Gastrocnemius medialis (tissue), 4 donors: Measurements from ENCODE around the gene ELAVL1. TPM values are rescaled to one million over a fixed set of nuclear protein-coding genes. Genes with fewer than 3 reads are reported as not detected.

ENCODE experiments used
- ATAC-seq, 2 donors: fragments of 150-250 bp; one replicate each; pipeline ENCODE4 v1.9.1; 2016
- DNase-seq, 2 donors: peaks; one replicate each; pipeline ENCODE4 v3.0.0-alpha.2; 2019
- H3K27ac ChIP-seq, 4 donors: fragments of 200-600 bp; sonication (generic); 1 replicate in 1 of 4; 2 replicates in 3 of 4; pipeline ENCODE4 v1.5.1; 2016 to 2018; ENCODE audit warnings: mild to moderate bottlenecking in 2 of 4, moderate library complexity in 1 of 4
- H3K27me3 ChIP-seq, 3 donors: fragments of 200-600 bp; sonication (generic) in 2 of 3; 1 replicate in 1 of 3; 2 replicates in 2 of 3; pipeline versions ENCODE4 v1.5.1 to v1.6.0; 2016 to 2019; ENCODE audit warnings: mild to moderate bottlenecking in 1 of 3, moderate library complexity in 1 of 3
- H3K36me3 ChIP-seq, 2 donors: fragments of 200-600 bp; sonication (generic) in 1 of 2; one replicate each; pipeline ENCODE4 v1.5.1; 2017 to 2018
- H3K4me1 ChIP-seq, 2 donors: fragments of 200-600 bp; sonication (generic) in 1 of 2; one replicate each; pipeline ENCODE4 v1.5.1; 2016 to 2017; ENCODE audit warnings: mild to moderate bottlenecking in 2 of 2
- H3K4me3 ChIP-seq, 4 donors: fragments of 200-600 bp; sonication (generic) in 3 of 4; 1 replicate in 1 of 4; 2 replicates in 3 of 4; pipeline ENCODE4 v1.5.1; 2016 to 2019; ENCODE audit warnings: mild to moderate bottlenecking in 2 of 4
- H3K9me3 ChIP-seq, 3 donors: fragments of 200-600 bp; sonication (generic) in 2 of 3; 1 replicate in 1 of 3; 2 replicates in 2 of 3; pipeline ENCODE4 v1.5.1; 2016 to 2019
- POLR2A ChIP-seq, 2 donors: fragments of 450-650 bp; IDR thresholded peaks; one replicate each; pipeline ENCODE4 v1.6.1; 2017; ENCODE audit warnings: antibody characterized with exemption in 2 of 2, mild to moderate bottlenecking in 2 of 2, moderate library complexity in 2 of 2
- in situ Hi-C, 4 donors: fragments of 200-750 bp; cut with MboI; loops; one replicate each; pipeline versions ENCODE4 v1.15.0 to v1.8.0; 2017; ENCODE audit warnings: low sequenced_read_pairs in 4 of 4
- intact Hi-C: fragments of 100-400 bp; cut with DNase I; formaldehyde crosslinking; loops from one replicate; pipeline ENCODE4 v1.15.1; 2023; ENCODE audit warnings: low total_unique reads
- total RNA-seq, 4 donors: library from RNA; depleted of rRNA; stranded (reverse); fragments of >200 nt; gene quantifications; one replicate each; pipeline versions ENCODE4 v1.1.0 to v1.2.3, GENCODE V29; 2016
- TF ChIP-seq, protein P1 (sequence below), 5 experiments: fragments of 450-650 bp in 3 of 5; fragments of 200-600 bp in 2 of 5; sonication (generic) in 2 of 5; IDR thresholded peaks in 4 of 5; conservative IDR thresholded peaks in 1 of 5; 1 replicate in 4 of 5; 2 replicates in 1 of 5; pipeline ENCODE4 v1.5.1; 2016 to 2019; ENCODE audit warnings: antibody characterized with exemption in 5 of 5, mild to moderate bottlenecking in 3 of 5, moderate library complexity in 3 of 5

The ELAVL1 gene
- total RNA-seq, 4 donors from 2014 or later = 18.2 to 40.5 (median 28.9) TPM

DNA sequence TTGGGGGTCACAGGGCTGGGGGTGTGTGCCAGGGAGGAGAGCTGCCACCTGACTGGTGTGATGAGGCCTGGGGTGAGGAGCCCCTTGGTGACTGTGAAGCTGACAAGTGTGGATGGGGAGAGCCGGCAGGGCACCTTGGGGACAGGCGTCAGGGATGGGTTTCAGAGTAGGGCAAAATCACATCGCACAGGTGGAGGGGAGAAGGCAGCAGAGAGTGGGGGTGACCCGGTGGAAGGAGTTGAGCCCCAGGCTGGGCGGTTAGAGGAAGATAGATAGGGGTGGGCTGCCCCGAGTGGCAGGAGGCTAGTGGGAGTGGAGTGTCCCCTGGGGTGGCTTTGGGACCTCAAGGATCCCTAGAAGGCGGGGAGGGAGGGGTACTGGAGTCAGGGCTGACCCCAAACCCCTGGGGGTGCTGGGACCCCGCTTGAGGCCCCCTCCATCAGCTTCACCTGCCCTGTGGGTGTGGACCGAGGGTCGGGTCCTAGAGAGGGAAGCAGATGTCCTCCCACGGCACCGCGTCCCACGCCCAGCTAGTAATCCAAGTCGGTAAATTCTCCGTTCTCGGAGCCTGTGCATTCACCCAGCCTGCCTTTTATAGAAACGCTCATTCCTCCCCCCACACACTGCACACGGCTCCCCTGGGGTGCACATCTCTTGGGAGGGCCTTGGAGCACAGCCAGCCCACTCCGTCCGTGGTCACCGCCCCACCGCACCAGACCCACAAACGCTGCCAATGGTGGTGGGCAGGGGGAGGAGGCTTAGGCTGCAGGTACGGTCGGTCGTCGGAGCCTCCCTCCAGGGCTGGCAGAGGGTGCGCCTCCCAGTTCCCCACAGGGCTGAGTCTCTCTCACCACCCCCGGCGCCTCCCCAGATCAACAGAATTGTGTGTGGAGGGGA, 81.9 kb downstream of the ELAVL1 start:
- TF ChIP-seq, protein P1, sequence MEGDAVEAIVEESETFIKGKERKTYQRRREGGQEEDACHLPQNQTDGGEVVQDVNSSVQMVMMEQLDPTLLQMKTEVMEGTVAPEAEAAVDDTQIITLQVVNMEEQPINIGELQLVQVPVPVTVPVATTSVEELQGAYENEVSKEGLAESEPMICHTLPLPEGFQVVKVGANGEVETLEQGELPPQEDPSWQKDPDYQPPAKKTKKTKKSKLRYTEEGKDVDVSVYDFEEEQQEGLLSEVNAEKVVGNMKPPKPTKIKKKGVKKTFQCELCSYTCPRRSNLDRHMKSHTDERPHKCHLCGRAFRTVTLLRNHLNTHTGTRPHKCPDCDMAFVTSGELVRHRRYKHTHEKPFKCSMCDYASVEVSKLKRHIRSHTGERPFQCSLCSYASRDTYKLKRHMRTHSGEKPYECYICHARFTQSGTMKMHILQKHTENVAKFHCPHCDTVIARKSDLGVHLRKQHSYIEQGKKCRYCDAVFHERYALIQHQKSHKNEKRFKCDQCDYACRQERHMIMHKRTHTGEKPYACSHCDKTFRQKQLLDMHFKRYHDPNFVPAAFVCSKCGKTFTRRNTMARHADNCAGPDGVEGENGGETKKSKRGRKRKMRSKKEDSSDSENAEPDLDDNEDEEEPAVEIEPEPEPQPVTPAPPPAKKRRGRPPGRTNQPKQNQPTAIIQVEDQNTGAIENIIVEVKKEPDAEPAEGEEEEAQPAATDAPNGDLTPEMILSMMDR (IDR thresholded peaks at IDR 0.05 in 4 of 5, conservative IDR thresholded peaks at IDR 0.05 in 1 of 5) = no peak
- no peak for TF ChIP-seq POLR2A (IDR thresholded peaks at IDR 0.05)
- H3K4me1 ChIP-seq = peaks cover 19 to 37% of the 10 kb centered on the region in 2 donors
- in situ Hi-C loops (no loop called here), intact Hi-C loops (no loop called here)
- H3K27me3 ChIP-seq = peaks cover 5 to 16% (median 6%) of the 10 kb centered on the region in 3 donors
- H3K27ac ChIP-seq = no peak overlapping the region
- ATAC-seq (no peak), DNase-seq (no peak)
- H3K4me3 ChIP-seq = no peak overlapping the region
- H3K9me3 ChIP-seq = no peaks in the 10 kb centered on the region
- H3K36me3 ChIP-seq = peaks cover 0 to 11% of the 10 kb centered on the region in 2 donors

DNA sequence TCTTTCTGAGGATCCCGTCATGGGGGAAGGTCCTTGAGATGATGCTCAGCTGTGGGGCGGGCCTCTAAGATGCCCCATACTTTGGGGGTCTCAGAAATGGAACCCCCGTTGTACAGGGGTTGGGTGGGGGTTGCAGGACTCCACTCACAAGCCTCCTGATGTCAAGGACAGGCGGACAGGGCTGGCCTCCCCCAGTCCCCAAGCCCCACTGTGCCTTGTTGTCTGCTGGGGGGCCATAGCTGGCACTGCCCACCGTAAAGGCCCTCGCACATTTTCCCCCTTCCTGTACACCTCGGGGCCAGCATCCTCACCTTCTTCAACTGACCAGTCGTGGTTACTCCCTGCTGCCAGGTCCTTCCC, 82.6 kb downstream of the ELAVL1 start:
- H3K9me3 ChIP-seq = no peaks in the 10 kb centered on the region
- ATAC-seq (no peak), DNase-seq (no peak)
- H3K27me3 ChIP-seq = peaks cover 12 to 23% (median 13%) of the 10 kb centered on the region in 3 donors
- H3K4me3 ChIP-seq = no peak overlapping the region
- no peak for TF ChIP-seq POLR2A (IDR thresholded peaks at IDR 0.05)
- TF ChIP-seq, protein P1 (IDR thresholded peaks at IDR 0.05 in 4 of 5, conservative IDR thresholded peaks at IDR 0.05 in 1 of 5) = no peak
- in situ Hi-C loops (no loop called here), intact Hi-C loops (no loop called here)
- no peak overlapping the region for H3K27ac ChIP-seq
- H3K36me3 ChIP-seq = peaks cover 0 to 11% of the 10 kb centered on the region in 2 donors
- H3K4me1 ChIP-seq = peaks cover 15 to 34% of the 10 kb centered on the region in 2 donors

DNA sequence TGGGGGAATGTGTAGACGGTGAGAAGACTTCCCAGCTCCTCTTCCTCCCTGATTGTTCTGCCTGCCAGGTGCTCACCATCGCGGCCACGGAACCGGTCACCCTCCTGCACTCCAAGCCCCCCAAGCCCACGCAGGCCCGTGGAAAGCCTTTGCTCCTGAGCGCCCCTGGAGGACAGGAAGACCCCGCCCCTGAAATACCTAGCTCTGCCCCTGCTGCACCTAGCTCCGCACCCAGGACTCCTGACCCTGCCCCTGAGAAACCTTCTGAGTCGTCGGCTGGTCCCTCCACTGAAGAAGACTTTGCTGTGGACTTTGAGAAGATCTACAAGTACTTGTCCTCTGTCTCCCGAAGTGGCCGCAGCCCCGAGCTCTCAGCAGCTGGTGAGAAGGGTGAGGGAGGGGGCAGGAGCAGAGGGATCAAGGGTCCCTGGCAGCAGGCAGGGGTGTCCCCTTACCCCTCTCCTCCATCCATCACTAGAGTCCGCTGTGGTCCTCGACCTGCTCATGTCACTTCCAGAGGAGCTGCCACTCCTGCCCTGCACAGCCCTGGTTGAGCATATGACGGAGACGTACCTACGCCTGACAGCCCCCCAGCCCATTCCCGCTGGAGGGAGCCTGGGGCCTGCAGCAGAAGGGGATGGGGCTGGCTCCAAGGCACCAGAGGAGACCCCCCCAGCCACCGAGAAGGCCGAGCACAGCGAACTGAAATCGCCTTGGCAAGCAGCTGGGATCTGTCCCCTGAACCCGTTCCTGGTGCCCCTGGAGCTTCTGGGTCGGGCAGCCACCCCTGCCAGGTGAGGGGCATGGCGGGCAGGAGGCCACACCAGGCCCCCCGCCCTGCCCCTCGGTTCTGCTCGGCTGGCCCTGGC, 83.2 kb downstream of the ELAVL1 start:
- ATAC-seq (no peak), DNase-seq (no peak)
- intact Hi-C loops (no loop called here), in situ Hi-C loops (no loop called here)
- Histone ChIP-seq H3K27ac (no peak overlapping the region), H3K27me3 (peaks cover 16 to 29% (median 19%) of the 10 kb centered on the region in 3 donors), H3K9me3 (no peaks in the 10 kb centered on the region), H3K36me3 (peaks cover 0 to 11% of the 10 kb centered on the region in 2 donors), H3K4me1 (peaks cover 16 to 33% of the 10 kb centered on the region in 2 donors), H3K4me3 (peak overlapping the region in 1 of 4 donors; percentile 67)
- no peak for TF ChIP-seq POLR2A (IDR thresholded peaks at IDR 0.05)
- TF ChIP-seq, protein P1 (IDR thresholded peaks at IDR 0.05 in 4 of 5, conservative IDR thresholded peaks at IDR 0.05 in 1 of 5) = no peak

DNA sequence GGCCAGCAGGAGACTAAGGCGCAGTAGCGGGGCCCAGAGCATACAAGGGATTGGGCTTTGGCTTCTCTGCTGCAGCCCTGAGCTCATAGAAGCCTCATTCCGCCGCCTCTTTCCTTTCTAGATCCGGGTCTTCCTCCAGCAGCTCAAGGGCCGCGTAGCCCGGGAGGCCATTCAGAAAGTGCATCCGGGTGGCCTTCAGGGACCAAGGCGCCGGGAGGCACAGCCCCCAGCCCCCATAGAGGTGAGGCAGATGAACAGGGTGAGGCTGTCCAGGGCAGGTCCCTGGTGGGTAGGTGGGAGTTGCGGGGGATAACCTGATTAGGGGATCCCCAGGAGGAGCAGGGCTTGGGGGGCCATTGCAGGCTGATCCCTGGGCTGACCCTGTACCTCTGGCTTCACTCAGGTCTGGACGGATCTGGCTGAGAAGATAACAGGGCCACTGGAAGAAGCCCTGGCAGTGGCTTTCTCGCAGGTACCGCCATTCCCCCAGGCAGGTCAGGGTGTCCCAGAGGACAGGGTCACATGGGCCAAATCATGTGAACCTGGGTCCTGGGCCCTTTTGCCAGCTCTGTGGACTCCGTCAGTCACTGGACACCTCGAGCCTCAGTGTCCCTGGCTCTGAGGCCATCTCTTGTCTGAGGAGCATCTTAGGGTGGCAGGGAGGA, 84.0 kb downstream of the ELAVL1 start:
- DNase-seq (no peak), ATAC-seq (no peak)
- H3K4me1 ChIP-seq = peaks cover 16 to 32% of the 10 kb centered on the region in 2 donors
- peaks cover 20 to 37% (median 25%) of the 10 kb centered on the region in 3 donors for H3K27me3 ChIP-seq
- H3K36me3 ChIP-seq = peaks cover 0 to 11% of the 10 kb centered on the region in 2 donors
- no peaks in the 10 kb centered on the region for H3K9me3 ChIP-seq
- TF ChIP-seq POLR2A (IDR thresholded peaks at IDR 0.05) = no peak
- TF ChIP-seq, protein P1 (IDR thresholded peaks at IDR 0.05 in 4 of 5, conservative IDR thresholded peaks at IDR 0.05 in 1 of 5) = no peak
- intact Hi-C loops (no loop called here), in situ Hi-C loops (no loop called here)
- peak overlapping the region; percentile 62 to 95 (median 86) for H3K27ac ChIP-seq
- peak overlapping the region; percentile 53 to 95 (median 70) for H3K4me3 ChIP-seq
